ENCODE measurements around the gene PHACTR1.

The PHACTR1 gene

GRCh38 chr6:12782136-12782535, 65.6 kb downstream of the PHACTR1 start:
- no peaks in the 10 kb centered on the region for H3K9me3 ChIP-seq (ENCODE audit: control insufficient read depth, low read length)
- H3K79me2 ChIP-seq = no peaks in the 10 kb centered on the region
- no peak overlapping the region for H2AFZ ChIP-seq
- H3K9ac ChIP-seq = no peak overlapping the region
- H3K27ac ChIP-seq = no peak overlapping the region
- H3K27me3 ChIP-seq (ENCODE audit: control insufficient read depth, insufficient read depth, low read length) = no peaks in the 10 kb centered on the region
- H3K4me1 ChIP-seq = no peaks in the 10 kb centered on the region
- TF ChIP-seq, protein P1, sequence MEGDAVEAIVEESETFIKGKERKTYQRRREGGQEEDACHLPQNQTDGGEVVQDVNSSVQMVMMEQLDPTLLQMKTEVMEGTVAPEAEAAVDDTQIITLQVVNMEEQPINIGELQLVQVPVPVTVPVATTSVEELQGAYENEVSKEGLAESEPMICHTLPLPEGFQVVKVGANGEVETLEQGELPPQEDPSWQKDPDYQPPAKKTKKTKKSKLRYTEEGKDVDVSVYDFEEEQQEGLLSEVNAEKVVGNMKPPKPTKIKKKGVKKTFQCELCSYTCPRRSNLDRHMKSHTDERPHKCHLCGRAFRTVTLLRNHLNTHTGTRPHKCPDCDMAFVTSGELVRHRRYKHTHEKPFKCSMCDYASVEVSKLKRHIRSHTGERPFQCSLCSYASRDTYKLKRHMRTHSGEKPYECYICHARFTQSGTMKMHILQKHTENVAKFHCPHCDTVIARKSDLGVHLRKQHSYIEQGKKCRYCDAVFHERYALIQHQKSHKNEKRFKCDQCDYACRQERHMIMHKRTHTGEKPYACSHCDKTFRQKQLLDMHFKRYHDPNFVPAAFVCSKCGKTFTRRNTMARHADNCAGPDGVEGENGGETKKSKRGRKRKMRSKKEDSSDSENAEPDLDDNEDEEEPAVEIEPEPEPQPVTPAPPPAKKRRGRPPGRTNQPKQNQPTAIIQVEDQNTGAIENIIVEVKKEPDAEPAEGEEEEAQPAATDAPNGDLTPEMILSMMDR (IDR thresholded peaks at IDR 0.05) = no peak
- no peak overlapping the region for H3K4me2 ChIP-seq (ENCODE audit: low read length)
- H3K4me3 ChIP-seq (ENCODE audit: low read depth, low read length) = no peak overlapping the region
- no peaks in the 10 kb centered on the region for H3K36me3 ChIP-seq (ENCODE audit: control insufficient read depth, insufficient read depth, low read length)

DNA sequence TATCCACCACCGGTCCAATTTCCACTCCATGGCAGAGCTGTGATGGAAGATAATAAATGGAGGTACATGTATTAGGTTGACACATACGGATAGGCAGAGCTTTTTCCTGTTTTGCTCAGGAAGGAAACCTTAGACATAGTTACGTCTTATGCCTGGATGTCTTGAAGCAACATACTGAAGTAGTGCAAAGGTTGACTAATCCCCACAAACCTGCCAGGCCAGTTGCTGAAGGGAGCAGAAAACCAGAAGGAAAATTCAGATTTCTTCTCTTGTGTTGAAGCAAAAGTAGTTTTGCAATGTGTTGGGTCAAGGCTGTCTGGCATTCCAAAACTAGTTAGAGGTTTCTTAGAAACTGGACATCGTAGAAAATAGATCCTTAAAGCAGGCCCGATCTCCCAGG, 68.7 kb downstream of the PHACTR1 start:
- Histone ChIP-seq H2AFZ (no peak overlapping the region), H3K36me3 (ENCODE audit: control insufficient read depth, insufficient read depth, low read length) (no peaks in the 10 kb centered on the region), H3K4me1 (no peaks in the 10 kb centered on the region), H3K79me2 (no peaks in the 10 kb centered on the region), H3K27me3 (ENCODE audit: control insufficient read depth, insufficient read depth, low read length) (no peaks in the 10 kb centered on the region), H3K9me3 (ENCODE audit: control insufficient read depth, low read length) (no peaks in the 10 kb centered on the region), H3K27ac (no peak overlapping the region), H3K4me3 (ENCODE audit: low read depth, low read length) (no peak overlapping the region), H3K9ac (no peak overlapping the region), H3K4me2 (ENCODE audit: low read length) (no peak overlapping the region)
- TF ChIP-seq, protein P1 (IDR thresholded peaks at IDR 0.05) = no peak

DNA sequence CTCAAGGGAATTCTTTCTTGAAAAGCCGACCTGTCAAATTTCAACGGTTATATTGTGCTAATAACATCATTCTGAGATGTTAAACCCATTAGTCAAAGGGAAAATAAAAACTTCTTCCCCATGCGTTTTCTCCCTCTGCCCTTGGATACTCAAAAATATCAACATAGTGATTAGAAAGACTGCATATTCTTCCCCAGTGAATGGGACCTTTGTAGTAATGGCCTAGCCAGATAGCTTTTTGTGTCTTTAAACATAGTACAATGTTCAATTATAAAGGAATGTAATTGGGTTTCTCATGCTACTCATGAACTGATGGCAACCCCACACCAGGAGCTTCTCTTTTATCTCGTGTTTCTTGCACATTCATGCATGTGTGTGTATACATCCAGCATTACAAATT, 69.4 kb downstream of the PHACTR1 start:
- Histone ChIP-seq H3K9me3 (ENCODE audit: control insufficient read depth, low read length) (no peaks in the 10 kb centered on the region), H2AFZ (no peak overlapping the region), H3K27me3 (ENCODE audit: control insufficient read depth, insufficient read depth, low read length) (no peaks in the 10 kb centered on the region), H3K36me3 (ENCODE audit: control insufficient read depth, insufficient read depth, low read length) (no peaks in the 10 kb centered on the region), H3K4me2 (ENCODE audit: low read length) (no peak overlapping the region), H3K4me1 (no peaks in the 10 kb centered on the region), H3K79me2 (no peaks in the 10 kb centered on the region), H3K4me3 (ENCODE audit: low read depth, low read length) (no peak overlapping the region), H3K27ac (no peak overlapping the region), H3K9ac (no peak overlapping the region)
- TF ChIP-seq, protein P1 (IDR thresholded peaks at IDR 0.05) = no peak

DNA sequence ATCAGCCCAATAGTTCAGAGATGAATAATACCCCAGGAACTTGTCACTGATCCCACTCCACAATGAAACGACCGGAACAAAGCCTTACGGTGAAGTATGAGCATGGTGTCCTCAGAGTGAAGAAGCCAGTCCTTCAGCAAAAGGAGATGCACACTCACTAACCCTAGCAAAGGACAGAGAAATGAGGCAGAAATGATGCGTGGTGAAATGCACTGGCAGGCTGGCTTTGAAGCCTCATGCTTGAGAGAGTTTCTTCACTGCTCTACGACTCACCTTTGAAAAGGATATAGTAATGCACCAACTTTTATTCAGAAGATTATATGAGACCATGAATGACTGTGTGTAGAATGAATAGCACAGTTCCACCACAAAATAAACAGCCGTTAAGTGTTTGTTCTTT, 74.8 kb downstream of the PHACTR1 start:
- Histone ChIP-seq H3K4me3 (ENCODE audit: low read depth, low read length) (no peak overlapping the region), H2AFZ (no peak overlapping the region), H3K9ac (no peak overlapping the region), H3K27ac (no peak overlapping the region), H3K79me2 (no peaks in the 10 kb centered on the region), H3K4me2 (ENCODE audit: low read length) (no peak overlapping the region), H3K9me3 (ENCODE audit: control insufficient read depth, low read length) (no peaks in the 10 kb centered on the region), H3K4me1 (no peaks in the 10 kb centered on the region), H3K36me3 (ENCODE audit: control insufficient read depth, insufficient read depth, low read length) (no peaks in the 10 kb centered on the region), H3K27me3 (ENCODE audit: control insufficient read depth, insufficient read depth, low read length) (no peaks in the 10 kb centered on the region)
- TF ChIP-seq, protein P1 (IDR thresholded peaks at IDR 0.05) = no peak

DNA sequence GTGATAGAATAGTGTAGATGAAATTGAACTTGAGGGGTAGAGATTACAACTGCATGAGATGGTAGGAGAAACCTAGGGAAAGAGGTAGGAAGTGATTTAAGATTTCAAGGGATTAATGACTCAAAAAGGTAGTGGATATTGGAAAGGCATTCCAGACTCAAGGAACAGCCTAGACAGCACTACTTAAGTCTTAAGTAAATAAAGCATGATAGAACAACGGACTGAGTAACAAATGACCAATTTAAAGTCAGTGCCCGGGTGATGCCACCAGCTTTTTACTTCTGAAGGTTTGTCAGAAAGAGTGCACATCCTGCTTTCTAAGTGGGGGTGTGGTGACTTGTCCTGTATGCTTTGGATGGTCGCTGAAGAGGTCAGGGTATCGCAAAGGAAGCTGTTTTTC, 81.8 kb downstream of the PHACTR1 start:
- Histone ChIP-seq H2AFZ (no peak overlapping the region), H3K27ac (no peak overlapping the region), H3K9me3 (ENCODE audit: control insufficient read depth, low read length) (no peaks in the 10 kb centered on the region), H3K27me3 (ENCODE audit: control insufficient read depth, insufficient read depth, low read length) (no peaks in the 10 kb centered on the region), H3K4me2 (ENCODE audit: low read length) (no peak overlapping the region), H3K4me1 (no peaks in the 10 kb centered on the region), H3K36me3 (ENCODE audit: control insufficient read depth, insufficient read depth, low read length) (no peaks in the 10 kb centered on the region), H3K79me2 (no peaks in the 10 kb centered on the region), H3K4me3 (ENCODE audit: low read depth, low read length) (no peak overlapping the region), H3K9ac (no peak overlapping the region)
- TF ChIP-seq, protein P1 (IDR thresholded peaks at IDR 0.05) = no peak
